Panc1 (cell line): ENCODE results near the gene GAD1. TPM values are rescaled to one million over a fixed set of nuclear protein-coding genes. Genes with fewer than 3 reads are reported as not detected.

Source experiments
- ATAC-seq: fragments of 200-7000 bp; cut with Tn5 transposase; 2 replicates; pipeline ENCODE4 v1.9.1; 2020; ENCODE audit warnings: mild to moderate bottlenecking, moderate library complexity
- BruUV-seq: library from RNA; stranded (reverse); fragments of 400-500 nt; replicated peaks from 2 replicates; lab custom pipeline; 2021; lab: Mats Ljungman, UMichigan
- CTCF ChIA-PET: fragments of 300-600 bp; sonication (Branson Sonifier 250); formaldehyde crosslinking; loops from one replicate; lab custom pipeline; 2022; ENCODE audit warnings: antibody characterized with exemption; lab: Charles Lee
- POLR2A ChIA-PET: fragments of 300-600 bp; sonication (Branson Sonifier 250); formaldehyde crosslinking; loops from one replicate; lab custom pipeline; 2022; ENCODE audit warnings: antibody characterized with exemption; lab: Charles Lee
- DNase-seq: peaks from one replicate; pipeline ENCODE4 v3.0.0-alpha.2; 2010; ENCODE audit warnings: low read depth, low spot score
- H3K27ac ChIP-seq: 2 replicates; pipeline ENCODE4 v1.5.1; 2011; ENCODE audit warnings: mild to moderate bottlenecking, low read length, inconsistent platforms
- H3K27me3 ChIP-seq: fragments of 200-500 bp; sonication (Bioruptor generic); 2 replicates; pipeline ENCODE4 v1.6.0; 2014; ENCODE audit warnings: low read length, inconsistent platforms; ENCODE audit not compliant: control insufficient read depth, insufficient read depth
- H3K36me3 ChIP-seq: fragments of 200-500 bp; sonication (Bioruptor generic); 2 replicates; pipeline ENCODE4 v1.5.1; 2014; ENCODE audit warnings: inconsistent platforms, mild to moderate bottlenecking, low read length, moderate library complexity; ENCODE audit not compliant: control insufficient read depth, insufficient read depth
- H3K4me1 ChIP-seq: 2 replicates; pipeline ENCODE4 v1.5.1; 2011; ENCODE audit warnings: inconsistent platforms, mild to moderate bottlenecking, low read length, moderate library complexity; ENCODE audit not compliant: control insufficient read depth, insufficient read depth
- H3K4me3 ChIP-seq, 2 experiments: 2 replicates each; pipeline ENCODE4 v1.5.1; 2011 to 2012; ENCODE audit warnings: low read depth in 2 of 2, low read length in 2 of 2, mild to moderate bottlenecking in 2 of 2, inconsistent platforms in 1 of 2, moderate library complexity in 1 of 2
- H3K9me3 ChIP-seq: fragments of 200-500 bp; sonication (Bioruptor generic); 2 replicates; pipeline ENCODE4 v1.5.1; 2014; ENCODE audit warnings: low read depth, mild to moderate bottlenecking, inconsistent platforms, low read length, moderate library complexity; ENCODE audit not compliant: control insufficient read depth, insufficient read depth
- CTCF ChIP-seq: fragments of 450-650 bp; IDR thresholded peaks from 2 replicates; pipeline ENCODE4 v1.5.1; 2017; ENCODE audit warnings: mild to moderate bottlenecking
- POLR2AphosphoS5 ChIP-seq: IDR thresholded peaks from 2 replicates; pipeline ENCODE4 v1.6.1; 2012; ENCODE audit warnings: mild to moderate bottlenecking, low read depth, low read length, moderate library complexity
- SIN3A ChIP-seq: IDR thresholded peaks from 2 replicates; pipeline ENCODE4 v1.6.1; 2012; ENCODE audit warnings: low read depth, mild to moderate bottlenecking, low read length, moderate library complexity, borderline replicate concordance; ENCODE audit not compliant: insufficient read depth
- TCF7L2 ChIP-seq: IDR thresholded peaks from 2 replicates; pipeline ENCODE4 v1.6.1; 2011; ENCODE audit warnings: mild to moderate bottlenecking, low read depth, low read length, inconsistent platforms
- in situ Hi-C: cut with HindIII; loops from 2 replicates; pipeline ENCODE4 v1.10.0; 2016; ENCODE audit warnings: low sequenced_read_pairs, low pct_unique_long_range_greater_than_20kb
- intact Hi-C: fragments of 100-400 bp; cut with micrococcal nuclease; formaldehyde crosslinking; loops from one replicate; pipeline ENCODE4 v1.10.0; 2022; ENCODE audit not compliant: unreplicated experiment
- total RNA-seq: library from RNA; stranded (reverse); gene quantifications from one replicate; pipeline ENCODE4 v1.2.1, GENCODE V29; 2021; ENCODE audit not compliant: unreplicated experiment
- TF ChIP-seq, protein P1 (sequence below), 2 experiments: IDR thresholded peaks; 2 replicates each; pipeline ENCODE4 v1.6.1; 2011 to 2012; ENCODE audit warnings: low read depth in 2 of 2, control low read depth in 1 of 2, low read length in 1 of 2, mild to moderate bottlenecking in 1 of 2, moderate library complexity in 1 of 2; ENCODE audit not compliant: insufficient read depth in 1 of 2

GAD1 gene
- total RNA-seq, 1 experiment from 2014 or later: 12.5 TPM

- Histone ChIP-seq H3K9me3 (no peaks in the 10 kb centered on the region), H3K27ac (no peak overlapping the region), H3K36me3 (no peaks in the 10 kb centered on the region; the same call in 1 of the 2 replicates), H3K4me3 (no peak overlapping the region), H3K4me1 (no peaks in the 10 kb centered on the region; the same call in 1 of the 2 replicates), H3K27me3 (no peaks in the 10 kb centered on the region)
- BruUV-seq: no TSS peak
- intact Hi-C loops (no loop called here), in situ Hi-C loops (no loop called here)
- DNase-seq (no peak), ATAC-seq (no peak)
- ChIA-PET POLR2A (no interaction called here), CTCF (no interaction called here)
- TF ChIP-seq TCF7L2: no peak
These were observed 31.0 kb downstream of the GAD1 start for GRCh38 chr2:170847716-170848115.

DNA sequence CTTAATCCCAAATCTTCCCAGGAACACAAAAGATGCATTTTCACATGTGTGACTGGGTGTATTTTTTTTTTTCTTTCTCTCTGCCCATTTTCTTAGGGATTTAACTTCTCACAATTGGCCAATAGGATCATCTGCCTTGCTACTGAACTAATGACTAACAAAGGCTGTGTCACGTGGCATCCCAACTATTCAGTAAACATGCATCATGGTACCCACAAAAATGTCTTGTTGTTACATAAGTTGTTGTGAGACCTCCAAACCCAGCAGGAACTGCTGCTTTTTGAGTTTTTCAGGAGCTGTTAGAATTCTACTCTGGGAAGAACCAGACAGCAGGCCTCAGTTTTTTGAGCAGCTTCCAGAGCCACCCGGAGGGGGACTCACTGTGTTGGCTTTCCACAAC lies 31.9 kb downstream of the GAD1 start:
- BruUV-seq: no TSS peak
- Histone ChIP-seq H3K36me3 (no peaks in the 10 kb centered on the region; the same call in 1 of the 2 replicates), H3K9me3 (no peaks in the 10 kb centered on the region), H3K4me3 (no peak overlapping the region), H3K4me1 (no peaks in the 10 kb centered on the region; the same call in 1 of the 2 replicates), H3K27ac (no peak overlapping the region), H3K27me3 (no peaks in the 10 kb centered on the region)
- ATAC-seq (no peak), DNase-seq (no peak)
- ChIA-PET CTCF (no interaction called here), POLR2A (no interaction called here)
- in situ Hi-C loops (no loop called here), intact Hi-C loops (no loop called here)
- TF ChIP-seq, protein P1, sequence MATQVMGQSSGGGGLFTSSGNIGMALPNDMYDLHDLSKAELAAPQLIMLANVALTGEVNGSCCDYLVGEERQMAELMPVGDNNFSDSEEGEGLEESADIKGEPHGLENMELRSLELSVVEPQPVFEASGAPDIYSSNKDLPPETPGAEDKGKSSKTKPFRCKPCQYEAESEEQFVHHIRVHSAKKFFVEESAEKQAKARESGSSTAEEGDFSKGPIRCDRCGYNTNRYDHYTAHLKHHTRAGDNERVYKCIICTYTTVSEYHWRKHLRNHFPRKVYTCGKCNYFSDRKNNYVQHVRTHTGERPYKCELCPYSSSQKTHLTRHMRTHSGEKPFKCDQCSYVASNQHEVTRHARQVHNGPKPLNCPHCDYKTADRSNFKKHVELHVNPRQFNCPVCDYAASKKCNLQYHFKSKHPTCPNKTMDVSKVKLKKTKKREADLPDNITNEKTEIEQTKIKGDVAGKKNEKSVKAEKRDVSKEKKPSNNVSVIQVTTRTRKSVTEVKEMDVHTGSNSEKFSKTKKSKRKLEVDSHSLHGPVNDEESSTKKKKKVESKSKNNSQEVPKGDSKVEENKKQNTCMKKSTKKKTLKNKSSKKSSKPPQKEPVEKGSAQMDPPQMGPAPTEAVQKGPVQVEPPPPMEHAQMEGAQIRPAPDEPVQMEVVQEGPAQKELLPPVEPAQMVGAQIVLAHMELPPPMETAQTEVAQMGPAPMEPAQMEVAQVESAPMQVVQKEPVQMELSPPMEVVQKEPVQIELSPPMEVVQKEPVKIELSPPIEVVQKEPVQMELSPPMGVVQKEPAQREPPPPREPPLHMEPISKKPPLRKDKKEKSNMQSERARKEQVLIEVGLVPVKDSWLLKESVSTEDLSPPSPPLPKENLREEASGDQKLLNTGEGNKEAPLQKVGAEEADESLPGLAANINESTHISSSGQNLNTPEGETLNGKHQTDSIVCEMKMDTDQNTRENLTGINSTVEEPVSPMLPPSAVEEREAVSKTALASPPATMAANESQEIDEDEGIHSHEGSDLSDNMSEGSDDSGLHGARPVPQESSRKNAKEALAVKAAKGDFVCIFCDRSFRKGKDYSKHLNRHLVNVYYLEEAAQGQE (IDR thresholded peaks at IDR 0.05; ENCODE audit: insufficient read depth in 1 of 2, low read depth in 2 of 2, low read length in 1 of 2): no peak
- TF ChIP-seq SIN3A (no peak), POLR2AphosphoS5 (no peak), TCF7L2 (no peak), CTCF (no peak)

DNA sequence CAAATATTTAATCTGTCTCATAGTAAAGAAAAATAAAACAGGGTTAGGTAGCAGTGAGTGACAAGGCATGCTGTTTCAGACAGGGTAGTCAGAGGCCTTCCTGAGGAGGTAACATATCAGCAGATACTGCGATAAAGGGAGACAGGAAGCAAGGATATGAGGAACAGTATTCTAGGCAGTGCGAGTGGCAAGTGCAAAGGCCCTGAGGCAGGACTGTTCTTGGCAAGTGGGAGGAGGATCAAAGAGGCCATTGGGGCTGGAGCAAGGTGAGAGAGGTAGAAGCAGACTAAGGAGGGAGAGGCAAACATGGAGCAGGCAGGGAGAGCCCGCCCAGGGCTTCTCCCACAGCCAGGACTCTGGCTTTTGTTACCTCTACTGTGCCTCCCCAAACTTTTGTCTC lies 33.6 kb downstream of the GAD1 start:
- H3K36me3 ChIP-seq: no peaks in the 10 kb centered on the region; the same call in 1 of the 2 replicates
- no peak for DNase-seq
- ATAC-seq: no peak
- BruUV-seq: no TSS peak
- no peaks in the 10 kb centered on the region for H3K27me3 ChIP-seq
- no peak for TF ChIP-seq TCF7L2
- no peak for TF ChIP-seq SIN3A
- no peak for TF ChIP-seq POLR2AphosphoS5
- no peak for TF ChIP-seq CTCF
- TF ChIP-seq, protein P1 (IDR thresholded peaks at IDR 0.05; ENCODE audit: insufficient read depth in 1 of 2, low read depth in 2 of 2, low read length in 1 of 2): no peak
- ChIA-PET CTCF (no interaction called here), POLR2A (no interaction called here)
- H3K9me3 ChIP-seq: no peaks in the 10 kb centered on the region
- in situ Hi-C loops (no loop called here), intact Hi-C loops (no loop called here)
- H3K27ac ChIP-seq: no peak overlapping the region
- no peaks in the 10 kb centered on the region for H3K4me1 ChIP-seq
- no peak overlapping the region for H3K4me3 ChIP-seq
